Endothelial cell of umbilical vein (primary cell): ENCODE results near the gene SYNDIG1. TPM values are rescaled to one million over a fixed set of nuclear protein-coding genes. Genes with fewer than 3 reads are reported as not detected.

Experiments
- BruUV-seq: library from RNA; stranded (reverse); fragments of 400-500 nt; replicated peaks from 2 replicates; lab custom pipeline; 2021; lab: Mats Ljungman, UMichigan
- CTCF ChIA-PET: fragments of 300-600, 350-600 bp; sonication (Branson Sonifier 250); formaldehyde crosslinking; loops from one replicate; lab custom pipeline; 2021; ENCODE audit warnings: antibody characterized with exemption, inconsistent platforms; lab: Charles Lee
- POLR2A ChIA-PET: fragments of 300-600, 350-600 bp; sonication (Branson Sonifier 250); formaldehyde crosslinking; loops from one replicate; lab custom pipeline; 2021; ENCODE audit warnings: antibody characterized with exemption, inconsistent platforms; lab: Charles Lee
- DNase-seq: peaks from one replicate; pipeline ENCODE4 v3.0.0-alpha.2; 2011; ENCODE audit warnings: low read depth, low spot score
- FAIRE-seq: peaks from 2 replicates; lab custom pipeline; 2011; peaks lifted over from hg19 to GRCh38; lab: Jason Lieb, UNC
- H2AFZ ChIP-seq: 2 replicates; pipeline ENCODE4 v1.6.0; 2012; ENCODE audit warnings: low read depth, low read length, control low read depth, inconsistent platforms
- H3K27ac ChIP-seq: 2 replicates; pipeline ENCODE4 v1.5.1; 2011; ENCODE audit warnings: low read depth, mild to moderate bottlenecking, control low read depth, low read length, moderate library complexity; ENCODE audit not compliant: insufficient read depth
- H3K27me3 ChIP-seq, 2 experiments: 2 replicates each; pipeline versions ENCODE4 v1.6.0 to v1.6.1; 2011; ENCODE audit warnings: low read length in 2 of 2, mixed read lengths in 1 of 2; ENCODE audit not compliant: control insufficient read depth in 2 of 2, insufficient read depth in 2 of 2
- H3K36me3 ChIP-seq, 2 experiments: 2 replicates in 1 of 2; 3 replicates in 1 of 2; pipeline ENCODE4 v1.5.1; 2011; ENCODE audit warnings: low read length in 2 of 2, mild to moderate bottlenecking in 1 of 2, moderate library complexity in 1 of 2; ENCODE audit not compliant: control insufficient read depth in 2 of 2, insufficient read depth in 2 of 2; ENCODE audit errors: extremely low read depth in 1 of 2
- H3K4me1 ChIP-seq: 3 replicates; pipeline ENCODE4 v1.5.1; 2011; ENCODE audit warnings: mild to moderate bottlenecking, low read length; ENCODE audit not compliant: control insufficient read depth, insufficient read depth; ENCODE audit errors: extremely low read depth
- H3K4me2 ChIP-seq: 2 replicates; pipeline ENCODE4 v1.6.1; 2011; ENCODE audit warnings: low read length, control low read depth, mixed read lengths; ENCODE audit not compliant: insufficient read depth
- H3K4me3 ChIP-seq, 3 experiments: fragments of 200-600 bp in 1 of 3; sonication (generic), shearing (Covaris generic) in 1 of 3; replicated peaks in 1 of 3; 2 replicates each; pipeline ENCODE4 v1.5.1; 2011 to 2016; ENCODE audit warnings: control low read depth in 3 of 3, low read length in 3 of 3, mild to moderate bottlenecking in 2 of 3, inconsistent platforms in 1 of 3, low read depth in 1 of 3, moderate library complexity in 1 of 3; ENCODE audit not compliant: insufficient read depth in 1 of 3
- H3K79me2 ChIP-seq: 2 replicates; pipeline ENCODE4 v1.6.0; 2012; ENCODE audit warnings: low read length, inconsistent platforms; ENCODE audit not compliant: control insufficient read depth, insufficient read depth
- H3K9ac ChIP-seq: replicated peaks from 2 replicates; pipeline ENCODE3; 2011; ENCODE audit warnings: low read length, control low read depth; ENCODE audit not compliant: insufficient read depth; ENCODE audit errors: extremely low read depth
- H3K9me1 ChIP-seq: replicated peaks from 3 replicates; pipeline ENCODE4 v1.6.0; 2011; ENCODE audit warnings: mild to moderate bottlenecking, low read length; ENCODE audit not compliant: control insufficient read depth, insufficient read depth; ENCODE audit errors: extremely low read depth
- H3K9me3 ChIP-seq: replicated peaks from 2 replicates; pipeline ENCODE4 v1.5.1; 2012; ENCODE audit warnings: low read length, inconsistent platforms; ENCODE audit not compliant: control insufficient read depth, insufficient read depth
- H4K20me1 ChIP-seq: replicated peaks from 2 replicates; pipeline ENCODE3; 2011; ENCODE audit warnings: mild to moderate bottlenecking, low read length; ENCODE audit not compliant: control insufficient read depth, insufficient read depth; ENCODE audit errors: extremely low read depth
- CTCF ChIP-seq, 2 donors: IDR thresholded peaks; 1 replicate in 1 of 2; 2 replicates in 1 of 2; pipeline ENCODE4 v1.5.1; 2011; ENCODE audit warnings: low read length in 2 of 2, mild to moderate bottlenecking in 2 of 2, moderate library complexity in 2 of 2, control low read depth in 1 of 2, inconsistent platforms in 1 of 2, low read depth in 1 of 2; ENCODE audit not compliant: insufficient read depth in 1 of 2; ENCODE audit errors: extremely low read depth in 1 of 2
- EZH2 ChIP-seq: IDR thresholded peaks from 2 replicates; pipeline ENCODE4 v1.6.1; 2012; ENCODE audit warnings: borderline replicate concordance, low read depth, mild to moderate bottlenecking, moderate library complexity, low read length, inconsistent platforms; ENCODE audit not compliant: severe bottlenecking
- FOS ChIP-seq: IDR thresholded peaks from 2 replicates; pipeline ENCODE4 v1.6.1; 2011; ENCODE audit warnings: mild to moderate bottlenecking, low read length, moderate library complexity, borderline replicate concordance; ENCODE audit not compliant: insufficient read depth
- GATA2 ChIP-seq: IDR thresholded peaks from 2 replicates; pipeline ENCODE4 v1.7.0; 2011; ENCODE audit warnings: low read depth, mild to moderate bottlenecking, moderate library complexity, mixed read lengths, low read length; ENCODE audit not compliant: insufficient read length, insufficient read depth
- JUN ChIP-seq: IDR thresholded peaks from 2 replicates; pipeline ENCODE4 v1.6.1; 2011; ENCODE audit warnings: borderline replicate concordance, low read depth; ENCODE audit not compliant: insufficient read length, insufficient read depth
- MAX ChIP-seq: IDR thresholded peaks from 2 replicates; pipeline ENCODE4 v1.6.1; 2011; ENCODE audit not compliant: insufficient read depth, insufficient read length
- MYC ChIP-seq: IDR thresholded peaks from one replicate; pipeline ENCODE4 v1.6.1; 2011; ENCODE audit warnings: mild to moderate bottlenecking, low read depth, low read length
- POLR2A ChIP-seq: IDR thresholded peaks from 2 replicates; pipeline ENCODE4 v1.6.1; 2012; ENCODE audit warnings: low read depth, mild to moderate bottlenecking, control low read depth, low read length
- POLR2AphosphoS5 ChIP-seq: IDR thresholded peaks from 2 replicates; pipeline ENCODE4 v1.6.1; 2012; ENCODE audit warnings: low read depth, mild to moderate bottlenecking, control low read depth, low read length, moderate library complexity; ENCODE audit not compliant: insufficient read depth
- dilution Hi-C: fragments of 300-500 bp; cut with MboI; formaldehyde crosslinking; loops from one replicate; pipeline ENCODE4 v1.15.0; 2019; ENCODE audit warnings: low sequenced_read_pairs; ENCODE audit not compliant: extremely low pct_ligation_motif_present
- intact Hi-C: fragments of 100-400 bp; cut with micrococcal nuclease; formaldehyde crosslinking; loops from one replicate; pipeline ENCODE4 v1.10.0; 2022
- polyA plus RNA-seq, 4 experiments: library from polyadenylated mRNA; depleted of rRNA in 3 of 4; stranded (reverse) in 3 of 4; unstranded in 1 of 4; fragments of >200 nt; gene quantifications; 2 replicates each; pipeline versions ENCODE4 v1.2.1 to v1.2.3, GENCODE V29; 2011 to 2012; ENCODE audit warnings: missing spikeins in 1 of 4
- total RNA-seq: library from RNA; stranded (reverse); gene quantifications from 2 replicates; pipeline ENCODE4 v1.2.3, GENCODE V29; 2021

Gene SYNDIG1
- total and polyA plus RNA-seq, 2 donors (not counting 3 experiments of a cell fraction or from before 2014, with no cell fraction given), result not detected

GRCh38 chr20:24544371-24544770 is 74.9 kb downstream of the SYNDIG1 start:
- POLR2A ChIA-PET, result no interaction called here
- FAIRE-seq (no peak), DNase-seq (no peak)
- Histone ChIP-seq H3K27ac (no peak overlapping the region), H3K4me3 (no peak overlapping the region), H3K9me3 (peaks cover 9% of the 10 kb centered on the region), H3K36me3 (no peaks in the 10 kb centered on the region), H2AFZ (no peak overlapping the region), H3K27me3 (no peaks in the 10 kb centered on the region), H3K9ac (no peak overlapping the region), H3K4me2 (no peak overlapping the region), H4K20me1 (no peaks in the 10 kb centered on the region), H3K9me1 (no peaks in the 10 kb centered on the region), H3K79me2 (no peaks in the 10 kb centered on the region), H3K4me1 (no peaks in the 10 kb centered on the region)
- dilution Hi-C loops, result no loop called here
- TF ChIP-seq JUN (no peak), GATA2 (no peak), CTCF (IDR thresholded peaks at IDR 0.05; ENCODE audit: extremely low read depth in 1 of 2, insufficient read depth in 1 of 2, low read depth in 1 of 2, low read length in 2 of 2) (no peak), FOS (no peak), POLR2AphosphoS5 (no peak), MAX (no peak), EZH2 (no peak), MYC (no peak), POLR2A (no peak)
- intact Hi-C loops, result no loop called here
- no TSS peak for BruUV-seq
- CTCF ChIA-PET, result no interaction called here
